Effector CD8-positive, alpha-beta T cell (primary cell): Measurements from ENCODE around the gene KCNJ10.
A peak's percentile ranks its signal among the peaks of the same experiment; 100 is the strongest.

Experiments
- DNase-seq: peaks from one replicate; lab custom pipeline; 2025; lab: John Stamatoyannopoulos, UW

KCNJ10 gene

GRCh38 chr1:160024195-160024905, 45.6 kb downstream of the KCNJ10 start:
- no peak for DNase-seq

- DNase-seq, result no peak
Observed at GRCh38 chr1:160022330-160023310, 47.3 kb downstream of the KCNJ10 start.

- no peak for DNase-seq
Observed at GRCh38 chr1:160021376-160022074, 48.4 kb downstream of the KCNJ10 start.

GRCh38 chr1:160020196-160020595, 49.8 kb downstream of the KCNJ10 start:
- no peak for DNase-seq

GRCh38 chr1:160018900-160019299, 51.1 kb downstream of the KCNJ10 start:
- DNase-seq, result no peak

- DNase-seq, result no peak
Observed at GRCh38 chr1:160018347-160018746, 51.6 kb downstream of the KCNJ10 start.

GRCh38 chr1:160017592-160017991, 52.4 kb downstream of the KCNJ10 start:
- no peak for DNase-seq

GRCh38 chr1:160011781-160012180, 58.2 kb downstream of the KCNJ10 start:
- no peak for DNase-seq

- DNase-seq, result no peak
Observed at GRCh38 chr1:160009801-160010200, 60.2 kb downstream of the KCNJ10 start.

- no peak for DNase-seq
Observed at GRCh38 chr1:160009081-160009480, 60.9 kb downstream of the KCNJ10 start.

- DNase-seq, result no peak
Observed at GRCh38 chr1:160007577-160008200, 62.3 kb downstream of the KCNJ10 start.

- peak; percentile 51 for DNase-seq
Observed at GRCh38 chr1:160006312-160006940, 63.5 kb downstream of the KCNJ10 start.

- no peak for DNase-seq
Observed at GRCh38 chr1:160005070-160005469, 64.9 kb downstream of the KCNJ10 start.

GRCh38 chr1:160004425-160004824, 65.5 kb downstream of the KCNJ10 start:
- no peak for DNase-seq

- DNase-seq, result no peak
Observed at GRCh38 chr1:160004001-160004400, 66.0 kb downstream of the KCNJ10 start.

GRCh38 chr1:160001440-160001839, 68.5 kb downstream of the KCNJ10 start:
- no peak for DNase-seq

GRCh38 chr1:159999204-159999603, 70.8 kb downstream of the KCNJ10 start:
- DNase-seq, result no peak

- no peak for DNase-seq
Observed at GRCh38 chr1:159996653-159997052, 73.3 kb downstream of the KCNJ10 start.

- DNase-seq, result no peak
Observed at GRCh38 chr1:159994896-159995295, 75.1 kb downstream of the KCNJ10 start.

- DNase-seq, result no peak
Observed at GRCh38 chr1:159993911-159994310, 76.0 kb downstream of the KCNJ10 start.

- DNase-seq, result no peak
Observed at GRCh38 chr1:159992161-159992560, 77.8 kb downstream of the KCNJ10 start.
